Measurements from ENCODE around the gene STAM.

STAM gene

DNA sequence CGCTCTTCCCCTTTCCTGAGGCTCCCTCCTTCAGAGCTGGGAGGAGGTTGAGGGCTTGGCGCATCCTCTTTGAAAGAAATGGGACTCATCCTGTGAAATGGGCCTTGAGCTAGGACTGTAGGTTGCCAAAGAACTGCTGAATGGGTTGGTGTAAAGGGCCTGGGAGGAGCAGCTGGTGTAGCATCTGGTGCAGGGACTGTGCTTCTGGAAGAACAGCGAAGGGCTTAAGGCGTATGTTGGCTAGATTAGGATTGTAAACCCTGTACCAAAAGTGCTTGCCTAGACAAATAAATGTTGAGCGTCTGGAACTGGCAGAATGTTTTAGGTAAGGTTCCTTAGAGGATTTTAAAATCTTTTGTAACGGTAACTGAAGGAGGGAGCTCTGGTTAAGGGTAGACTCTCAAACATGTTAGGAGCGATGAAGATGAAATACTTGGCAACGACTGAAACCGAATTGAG is 563 bp downstream of the STAM start:
- in situ Hi-C loops (cut with MboI; ENCODE audit: low pct_unique_long_range_greater_than_20kb, low sequenced_read_pairs): no loop called here
- DNase-seq: no peak

DNA sequence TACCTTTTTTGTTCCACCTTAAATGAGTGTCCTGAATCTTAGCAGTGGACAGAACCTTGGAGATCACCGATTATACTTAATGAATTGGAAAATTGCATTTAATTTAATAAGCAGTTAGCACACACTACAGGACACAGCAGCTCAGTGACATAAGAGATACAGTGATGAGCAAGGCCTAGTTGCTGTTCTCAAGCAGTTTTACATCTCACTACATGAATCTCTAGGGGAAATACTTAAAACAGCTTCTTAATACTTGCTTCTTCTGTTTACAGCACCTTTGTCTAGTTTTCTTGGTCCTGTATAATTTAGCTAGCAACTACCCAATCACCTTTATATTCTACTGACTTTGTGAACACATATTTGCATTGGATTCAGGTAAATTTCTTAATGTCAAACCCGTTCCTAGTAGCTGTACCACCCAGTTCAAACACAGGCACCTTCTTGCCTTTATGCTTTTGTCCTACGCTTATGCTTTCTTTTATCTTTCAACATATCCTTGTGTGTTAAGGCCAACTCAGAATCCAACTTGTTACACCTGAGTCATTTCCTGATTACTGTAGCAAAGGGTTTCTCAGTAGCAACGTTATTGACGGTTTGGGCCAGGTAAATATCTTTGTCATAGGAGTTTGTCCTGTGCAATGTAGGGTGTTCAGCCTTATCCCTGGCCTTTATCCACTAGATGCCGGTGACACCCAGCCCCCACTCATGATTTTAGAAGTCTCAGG is 1.8 kb downstream of the STAM start:
- in situ Hi-C loops (cut with MboI; ENCODE audit: low pct_unique_long_range_greater_than_20kb, low sequenced_read_pairs): no loop called here
- DNase-seq: no peak

DNA sequence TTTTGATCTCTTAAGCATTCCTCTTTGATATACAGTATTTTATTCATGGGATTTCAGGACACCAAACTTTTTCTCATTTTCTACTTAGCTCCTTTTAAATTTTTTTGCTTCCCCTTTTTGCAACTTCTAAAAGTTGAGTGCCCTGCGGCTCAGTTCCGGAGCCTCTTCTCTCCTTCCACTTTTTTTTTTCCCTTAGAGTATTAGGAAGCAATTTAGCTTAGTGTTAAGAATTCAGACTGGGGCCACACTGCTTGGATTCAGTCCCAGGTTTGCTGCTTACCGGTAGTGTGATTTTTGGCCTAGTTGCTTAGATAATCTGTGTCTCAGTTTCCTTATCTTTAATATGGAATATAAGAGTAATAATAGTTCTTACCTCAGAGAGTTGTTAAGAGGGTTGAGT is 3.4 kb downstream of the STAM start:
- in situ Hi-C loops (cut with MboI; ENCODE audit: low pct_unique_long_range_greater_than_20kb, low sequenced_read_pairs): no loop called here
- DNase-seq: peak; percentile 81

DNA sequence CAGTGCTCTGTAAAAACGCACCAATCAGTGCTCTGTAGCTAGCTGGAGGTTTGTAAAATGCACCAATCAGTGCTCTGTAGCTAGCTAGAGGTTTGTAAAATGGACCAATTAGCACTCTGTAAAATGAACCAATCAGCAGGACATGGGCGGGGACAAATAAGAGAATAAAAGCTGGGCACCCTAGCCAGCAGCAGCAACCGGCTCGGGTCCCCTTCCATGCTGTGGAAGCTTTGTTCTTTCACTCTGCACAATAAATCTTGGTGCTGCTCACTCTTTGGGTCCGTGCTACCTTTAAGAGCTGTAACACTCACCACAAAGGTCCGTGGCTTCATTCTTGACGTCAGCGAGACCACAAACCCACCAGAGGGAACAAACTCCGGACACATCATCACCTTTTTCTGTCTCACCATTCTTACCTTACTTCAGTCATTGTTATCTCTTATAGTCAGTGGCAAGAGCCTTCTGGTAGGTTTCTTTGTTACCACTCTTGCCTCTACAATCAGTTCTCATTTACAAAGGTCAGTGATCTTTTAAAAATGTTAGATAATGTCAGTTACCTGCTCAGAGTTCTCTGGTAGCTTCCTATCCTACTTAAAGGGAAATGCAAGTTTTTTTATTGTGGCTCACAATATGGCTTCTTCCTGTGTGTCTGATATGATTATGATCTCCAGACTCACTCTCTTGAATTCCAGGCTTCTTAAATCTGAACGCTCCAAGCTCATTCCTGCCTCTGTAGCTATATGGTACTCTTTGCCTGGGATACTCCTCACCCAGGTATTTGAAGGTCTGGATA is 4.5 kb downstream of the STAM start:
- in situ Hi-C loops (cut with MboI; ENCODE audit: low pct_unique_long_range_greater_than_20kb, low sequenced_read_pairs): no loop called here
- DNase-seq: peak; percentile 52

DNA sequence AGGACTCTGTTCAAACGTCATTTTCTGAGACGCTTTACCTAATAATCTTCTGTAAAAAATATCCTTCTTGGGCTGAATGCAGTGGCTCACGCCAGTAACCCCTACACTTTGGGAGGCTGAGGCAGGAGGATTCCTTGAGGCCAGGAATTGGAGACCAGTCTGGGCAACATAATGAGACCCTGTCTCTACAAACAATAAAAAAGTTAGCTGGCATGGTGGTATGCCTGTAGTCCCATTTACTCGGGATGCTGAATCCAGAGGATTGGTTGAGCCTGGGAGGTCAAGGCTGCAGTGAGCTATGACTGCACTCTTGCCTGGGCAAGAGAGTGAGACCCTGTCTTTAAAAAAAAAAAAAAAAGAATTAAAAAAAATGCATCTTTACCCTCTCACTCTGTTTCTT is 5.1 kb downstream of the STAM start:
- no peak for DNase-seq
- in situ Hi-C loops (cut with MboI; ENCODE audit: low pct_unique_long_range_greater_than_20kb, low sequenced_read_pairs): no loop called here

DNA sequence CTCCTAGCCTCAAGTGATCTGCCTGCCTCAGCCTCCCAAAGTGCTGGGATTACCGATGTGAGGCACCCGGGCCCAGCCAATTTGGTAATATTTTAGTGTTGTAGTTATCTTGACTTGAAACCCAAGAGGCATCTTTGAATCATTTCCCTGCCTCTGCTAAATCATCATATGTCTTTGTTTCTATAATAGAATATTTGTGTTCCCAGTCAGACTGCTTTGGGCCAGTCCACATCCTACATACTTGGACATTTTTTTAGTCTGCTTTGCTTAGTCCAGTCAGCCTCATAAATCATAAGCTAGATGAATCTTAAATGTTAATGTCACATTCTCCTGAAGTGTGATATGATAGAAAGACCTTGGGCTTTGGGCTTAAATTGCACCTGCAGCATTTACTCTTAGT is 5.9 kb downstream of the STAM start:
- in situ Hi-C loops (cut with MboI; ENCODE audit: low pct_unique_long_range_greater_than_20kb, low sequenced_read_pairs): no loop called here
- DNase-seq: no peak

DNA sequence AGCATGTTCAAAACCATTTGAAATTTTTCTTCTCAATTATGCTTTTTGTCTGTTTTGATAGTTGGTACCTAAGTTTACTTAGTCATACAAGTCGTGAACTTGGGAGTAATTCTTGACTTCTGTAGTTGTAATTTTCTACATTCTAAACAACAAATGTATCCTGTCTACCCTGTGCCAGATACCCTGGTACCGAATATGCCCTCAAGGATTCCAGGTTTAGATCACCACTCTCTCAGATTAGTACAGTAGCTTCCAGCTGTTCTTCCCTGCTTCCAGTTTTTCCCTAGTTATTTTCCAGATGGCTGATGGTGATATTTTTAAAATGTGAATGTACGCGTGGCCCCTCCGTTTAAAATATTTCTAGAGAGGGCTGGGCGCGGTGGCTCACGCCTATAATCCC is 6.5 kb downstream of the STAM start:
- no peak for DNase-seq
- in situ Hi-C loops (cut with MboI; ENCODE audit: low pct_unique_long_range_greater_than_20kb, low sequenced_read_pairs): no loop called here

DNA sequence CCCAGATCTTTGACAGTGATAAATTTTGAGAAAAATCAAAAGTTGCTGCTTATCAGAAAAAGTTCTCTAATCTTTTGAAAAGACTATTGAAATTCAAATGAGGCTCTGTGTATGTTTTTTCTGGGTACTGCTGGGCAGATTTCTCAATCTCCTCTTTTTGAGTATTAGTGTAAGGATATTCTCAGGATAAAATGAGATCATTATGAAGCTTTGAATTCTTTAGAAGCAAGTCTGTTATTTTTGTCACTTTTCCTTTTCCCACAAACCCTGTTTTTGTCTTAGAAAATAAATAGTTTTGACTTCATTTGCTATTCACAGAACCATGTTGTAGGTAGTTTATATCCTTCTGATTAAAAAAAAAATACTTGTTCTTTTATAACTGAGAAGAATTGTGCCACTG is 7.9 kb downstream of the STAM start:
- no peak for DNase-seq
- in situ Hi-C loops (cut with MboI; ENCODE audit: low pct_unique_long_range_greater_than_20kb, low sequenced_read_pairs): no loop called here

DNA sequence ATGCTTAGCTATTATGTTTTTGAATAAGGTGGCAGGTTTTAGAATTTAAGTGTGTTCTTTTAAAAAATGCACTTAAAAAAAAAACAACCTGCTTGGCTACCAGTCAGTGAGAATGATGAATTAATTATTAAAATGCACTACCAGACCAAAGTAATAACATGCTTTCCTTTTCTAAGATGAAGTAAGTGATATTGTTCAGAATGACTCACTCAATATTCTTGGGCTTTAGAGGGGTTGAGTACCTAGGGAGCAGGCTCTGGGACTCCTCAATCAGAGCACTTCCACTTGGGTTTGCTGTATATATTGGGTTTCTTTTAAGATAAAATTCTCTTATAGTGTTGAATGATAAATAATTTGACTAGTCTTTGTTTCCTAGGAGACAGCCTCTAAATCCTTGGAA is 8.6 kb downstream of the STAM start:
- DNase-seq: no peak
- in situ Hi-C loops (cut with MboI; ENCODE audit: low pct_unique_long_range_greater_than_20kb, low sequenced_read_pairs): no loop called here

DNA sequence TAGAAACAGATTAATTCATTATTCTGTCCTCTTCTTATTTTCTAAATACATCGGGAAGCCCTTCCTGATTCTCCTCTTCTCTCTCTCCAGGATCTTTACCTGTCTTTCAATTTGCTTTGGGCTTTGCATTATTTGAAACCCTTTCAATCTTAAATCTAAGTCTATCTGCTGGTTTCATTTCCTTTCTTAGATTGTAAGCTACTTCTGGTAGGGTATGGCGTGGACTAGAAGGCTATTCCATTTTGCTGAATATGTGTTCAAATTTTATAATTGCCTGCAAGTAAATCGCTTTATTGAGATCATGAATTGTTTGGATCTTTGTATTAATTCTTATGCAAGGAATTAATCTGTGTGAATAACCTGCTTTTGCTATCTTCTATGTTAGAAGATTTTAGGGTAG is 11.1 kb downstream of the STAM start:
- in situ Hi-C loops (cut with MboI; ENCODE audit: low pct_unique_long_range_greater_than_20kb, low sequenced_read_pairs): no loop called here
- no peak for DNase-seq

DNA sequence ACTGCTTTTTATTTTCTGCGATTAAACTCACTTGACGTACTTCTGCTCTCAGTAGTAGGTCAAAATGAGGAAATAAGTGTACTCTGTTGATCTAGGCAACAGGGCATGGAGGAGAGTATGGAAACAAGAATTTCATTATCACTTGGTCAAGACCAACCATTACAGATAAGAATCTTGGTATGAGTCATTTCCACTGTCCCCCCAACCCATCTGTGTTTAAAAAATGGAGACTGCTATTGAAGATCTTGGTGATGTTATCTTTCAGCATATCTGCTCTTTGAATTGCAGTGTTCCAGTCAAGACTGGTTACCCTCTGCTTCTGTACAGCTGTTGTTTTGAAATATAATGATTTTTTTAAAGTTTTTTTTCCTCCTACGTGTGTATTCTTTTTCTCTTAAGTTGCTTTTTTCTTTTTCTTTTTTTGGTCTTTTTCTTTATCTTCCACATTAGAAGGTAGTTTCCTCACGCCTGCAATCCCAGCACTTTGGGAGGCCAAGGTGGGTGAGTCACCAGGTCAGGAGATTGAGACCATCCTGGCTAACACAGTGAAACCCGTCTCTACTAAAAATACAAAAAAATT is 11.7 kb downstream of the STAM start:
- in situ Hi-C loops (cut with MboI; ENCODE audit: low pct_unique_long_range_greater_than_20kb, low sequenced_read_pairs): no loop called here
- DNase-seq: peak; percentile 81

DNA sequence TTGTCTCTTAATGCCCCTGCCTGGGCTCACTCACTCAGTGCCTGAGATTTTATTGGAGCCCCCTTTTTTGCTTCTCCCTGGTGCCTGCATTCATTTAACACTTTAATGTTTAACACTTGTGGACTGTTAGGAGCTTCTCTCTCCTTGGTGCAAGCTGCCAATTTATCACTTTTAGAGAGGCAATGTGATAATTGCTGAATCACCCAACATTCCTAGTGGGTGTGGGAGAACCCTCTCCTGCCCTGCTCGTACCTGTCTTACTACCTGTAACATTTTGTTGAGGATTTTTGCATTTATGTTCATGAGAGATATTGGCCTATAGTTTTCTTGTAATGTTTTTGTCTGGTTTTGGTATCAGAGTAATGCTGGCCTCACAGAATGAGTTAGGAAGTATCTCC is 13.2 kb downstream of the STAM start:
- in situ Hi-C loops (cut with MboI; ENCODE audit: low pct_unique_long_range_greater_than_20kb, low sequenced_read_pairs): no loop called here
- no peak for DNase-seq

DNA sequence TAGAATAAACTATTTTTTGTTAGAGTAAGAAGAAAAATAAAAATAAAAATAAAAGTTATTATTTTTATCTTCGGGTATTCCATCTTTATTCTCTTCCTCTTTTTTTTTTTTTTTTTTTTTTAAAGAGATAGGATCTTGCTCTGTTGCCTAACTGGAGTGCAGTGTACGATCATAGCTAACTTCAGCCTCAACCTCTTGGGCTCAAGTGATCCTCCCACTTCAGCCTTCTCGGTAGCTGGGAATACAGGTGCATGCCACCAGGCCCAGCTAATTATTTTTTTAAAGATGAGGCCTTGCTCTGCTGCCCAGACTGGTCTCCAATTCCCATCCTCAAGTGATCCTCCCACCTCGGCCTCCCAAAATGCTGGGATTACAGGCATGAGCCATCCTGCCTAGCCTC is 15.4 kb downstream of the STAM start:
- no peak for DNase-seq
- in situ Hi-C loops (cut with MboI; ENCODE audit: low pct_unique_long_range_greater_than_20kb, low sequenced_read_pairs): no loop called here

DNA sequence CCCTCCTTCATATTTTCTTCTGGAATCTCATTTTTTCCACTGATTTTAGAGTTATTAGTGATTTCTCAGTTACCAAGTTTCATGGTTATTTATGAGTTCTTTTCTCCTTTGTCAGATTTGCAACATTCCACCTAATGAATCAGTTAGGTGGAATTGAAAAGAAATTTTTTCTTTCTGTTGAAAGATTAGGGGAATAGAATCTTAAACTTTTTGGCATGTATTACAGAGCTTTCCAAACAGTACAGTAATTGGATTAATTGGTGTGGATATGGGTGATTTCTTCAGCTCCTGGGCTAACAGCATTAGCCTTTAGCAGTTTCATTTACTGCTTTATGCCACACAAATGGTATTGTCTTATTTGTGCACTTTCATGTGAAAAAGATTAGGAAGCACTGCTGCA is 17.0 kb downstream of the STAM start:
- DNase-seq: no peak
- in situ Hi-C loops (cut with MboI; ENCODE audit: low pct_unique_long_range_greater_than_20kb, low sequenced_read_pairs): no loop called here

DNA sequence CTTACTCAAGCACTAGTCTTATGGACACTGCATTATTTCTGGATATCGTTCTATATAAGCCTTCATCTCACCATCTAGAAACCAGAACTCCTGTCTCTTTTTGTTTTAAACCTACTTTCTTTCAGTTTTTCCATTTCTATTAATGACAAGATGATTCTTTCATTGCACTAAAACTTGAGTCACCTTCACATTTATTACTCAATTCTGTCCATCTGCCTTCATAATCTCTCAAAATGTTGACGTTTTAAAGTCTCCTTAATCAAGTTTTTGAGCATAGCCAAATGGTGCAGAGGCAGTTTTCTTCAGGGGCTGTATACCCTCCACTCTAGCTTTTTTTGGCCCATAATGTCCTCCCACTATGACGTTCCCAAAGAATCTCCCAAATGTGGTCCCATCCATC is 17.6 kb downstream of the STAM start:
- DNase-seq: no peak
- in situ Hi-C loops (cut with MboI; ENCODE audit: low pct_unique_long_range_greater_than_20kb, low sequenced_read_pairs): no loop called here

DNA sequence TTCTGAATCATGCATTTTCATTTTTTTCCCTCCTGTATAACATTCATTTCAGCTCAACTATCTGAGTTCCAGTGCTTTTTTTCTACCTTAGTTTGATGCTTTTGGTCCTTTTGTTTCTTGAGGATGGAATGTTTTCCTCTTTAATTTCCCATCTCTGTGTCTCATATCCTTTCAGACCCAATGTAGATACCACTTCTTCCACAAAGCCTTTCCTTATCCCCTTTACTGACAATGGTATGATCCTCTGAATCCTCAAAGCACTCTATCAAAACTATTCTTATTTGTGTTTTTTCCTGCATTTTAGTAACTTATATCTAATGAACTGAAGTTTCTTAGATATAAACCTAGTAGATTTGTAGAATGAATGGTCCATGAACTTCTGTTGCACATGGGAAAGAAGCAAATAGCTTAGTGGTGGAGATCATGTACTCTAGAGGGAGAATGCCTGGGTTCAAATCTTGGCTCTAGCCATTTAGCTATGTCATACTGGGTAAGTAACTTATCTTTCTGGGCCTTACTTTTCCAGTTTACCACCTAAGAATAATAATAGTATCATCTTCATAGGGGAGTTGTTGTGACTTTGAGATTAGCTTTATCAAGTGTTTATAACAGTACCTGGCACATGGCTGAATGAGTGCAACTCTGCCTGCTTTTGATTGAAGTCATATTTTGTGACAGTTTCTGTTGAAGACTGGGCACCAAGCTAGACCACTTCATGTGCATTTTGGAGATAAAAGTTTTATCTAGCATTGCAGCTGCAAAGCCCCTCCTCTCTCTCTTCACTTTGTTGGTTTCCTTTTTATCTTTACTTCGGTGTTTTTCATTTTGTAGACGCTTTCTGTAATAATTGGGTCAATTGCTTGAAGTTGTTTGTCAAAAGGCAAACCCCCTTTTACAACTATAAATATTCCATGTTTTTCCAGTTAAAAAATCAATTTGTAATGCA is 18.5 kb downstream of the STAM start:
- in situ Hi-C loops (cut with MboI; ENCODE audit: low pct_unique_long_range_greater_than_20kb, low sequenced_read_pairs): no loop called here
- peak; percentile 59 for DNase-seq

DNA sequence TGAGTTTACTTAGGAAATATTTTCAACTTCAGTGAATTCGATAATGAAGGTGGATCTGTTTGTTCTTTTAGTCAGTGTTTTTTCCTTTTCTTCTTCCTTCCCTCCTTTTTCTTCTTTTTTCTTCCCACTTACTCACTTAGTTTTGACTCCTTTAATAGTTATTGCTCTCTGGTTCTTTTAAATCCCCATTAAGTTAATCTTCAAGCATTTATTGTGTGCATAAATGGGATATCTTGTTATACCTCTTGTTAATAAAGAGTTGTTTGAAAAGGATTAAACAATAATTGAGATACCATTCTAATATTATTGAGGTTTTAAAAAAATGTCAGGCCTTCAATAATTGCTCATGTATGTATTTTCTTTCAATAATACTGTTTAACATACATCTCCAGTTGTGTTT is 19.5 kb downstream of the STAM start:
- no peak for DNase-seq
- in situ Hi-C loops (cut with MboI; ENCODE audit: low pct_unique_long_range_greater_than_20kb, low sequenced_read_pairs): no loop called here

DNA sequence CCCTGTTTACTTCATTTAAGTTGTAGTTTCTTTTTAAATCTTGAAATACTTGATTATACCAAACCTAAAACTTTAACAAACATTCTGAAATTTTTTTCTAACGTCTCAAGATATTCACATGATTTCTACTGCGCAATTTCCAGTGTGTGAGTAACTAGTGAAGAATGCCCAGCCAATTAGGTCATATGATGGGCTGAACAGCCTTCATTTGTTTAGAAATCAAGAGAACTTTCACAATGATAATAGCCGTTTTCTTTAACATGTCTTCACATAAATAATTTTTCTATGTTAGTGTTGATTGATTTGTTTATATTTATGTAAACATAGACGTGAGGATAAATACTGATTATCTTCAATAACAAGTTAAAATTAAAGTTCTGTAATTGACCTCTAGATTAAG is 21.8 kb downstream of the STAM start:
- DNase-seq: no peak

DNA sequence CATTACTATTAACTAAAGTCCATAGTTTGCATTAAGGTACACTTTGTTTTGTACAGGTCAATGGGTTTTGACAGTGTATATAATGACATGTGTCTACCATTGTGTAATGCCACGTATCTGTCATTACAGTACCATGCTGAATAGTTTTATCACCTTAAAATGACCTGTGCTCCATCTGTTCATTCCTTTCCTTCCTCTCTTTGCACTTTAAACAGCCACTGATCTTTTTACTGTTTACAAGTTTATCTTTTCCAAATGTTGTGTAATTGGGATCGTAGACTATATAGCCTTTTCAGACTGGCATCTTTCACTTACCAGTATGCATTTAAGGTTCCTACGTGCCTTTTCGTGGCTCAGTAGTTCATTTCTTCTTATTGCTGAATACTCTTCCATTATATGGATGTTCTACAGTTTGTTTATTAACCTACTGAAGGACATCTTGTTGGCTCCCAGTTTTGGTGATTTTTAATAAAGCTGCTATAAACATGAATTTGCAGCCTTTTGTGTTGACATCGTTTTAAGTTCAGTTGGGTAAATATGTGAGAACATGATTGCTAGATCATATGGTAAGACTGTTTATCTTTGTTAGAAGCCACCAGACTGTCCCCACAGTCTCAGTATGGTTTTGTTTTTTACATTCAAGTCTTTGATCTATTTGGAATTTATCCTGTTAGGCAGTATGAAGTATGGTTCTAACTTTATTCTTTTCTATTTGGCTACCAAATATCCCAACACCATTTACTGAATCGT is 24.7 kb downstream of the STAM start:
- in situ Hi-C loops (cut with MboI; ENCODE audit: low pct_unique_long_range_greater_than_20kb, low sequenced_read_pairs): no loop called here

More for the DNA sequence above, 21.8 kb downstream of the STAM start:
- in situ Hi-C loops (cut with MboI; ENCODE audit: low pct_unique_long_range_greater_than_20kb, low sequenced_read_pairs): no loop called here

More for the DNA sequence above, 24.7 kb downstream of the STAM start:
- DNase-seq: no peak
